ENCODE results near the gene ALAD.

- TF ChIP-seq TAF1 (IDR thresholded peaks at IDR 0.05; ENCODE audit: low read depth) (no peak), CTCF (IDR thresholded peaks at IDR 0.05; ENCODE audit: poor library complexity, severe bottlenecking) (no peak), RAD21 (conservative IDR thresholded peaks at IDR 0.05) (no peak), POLR2AphosphoS5 (IDR thresholded peaks at IDR 0.05) (no peak)
- TF ChIP-seq, protein P1, sequence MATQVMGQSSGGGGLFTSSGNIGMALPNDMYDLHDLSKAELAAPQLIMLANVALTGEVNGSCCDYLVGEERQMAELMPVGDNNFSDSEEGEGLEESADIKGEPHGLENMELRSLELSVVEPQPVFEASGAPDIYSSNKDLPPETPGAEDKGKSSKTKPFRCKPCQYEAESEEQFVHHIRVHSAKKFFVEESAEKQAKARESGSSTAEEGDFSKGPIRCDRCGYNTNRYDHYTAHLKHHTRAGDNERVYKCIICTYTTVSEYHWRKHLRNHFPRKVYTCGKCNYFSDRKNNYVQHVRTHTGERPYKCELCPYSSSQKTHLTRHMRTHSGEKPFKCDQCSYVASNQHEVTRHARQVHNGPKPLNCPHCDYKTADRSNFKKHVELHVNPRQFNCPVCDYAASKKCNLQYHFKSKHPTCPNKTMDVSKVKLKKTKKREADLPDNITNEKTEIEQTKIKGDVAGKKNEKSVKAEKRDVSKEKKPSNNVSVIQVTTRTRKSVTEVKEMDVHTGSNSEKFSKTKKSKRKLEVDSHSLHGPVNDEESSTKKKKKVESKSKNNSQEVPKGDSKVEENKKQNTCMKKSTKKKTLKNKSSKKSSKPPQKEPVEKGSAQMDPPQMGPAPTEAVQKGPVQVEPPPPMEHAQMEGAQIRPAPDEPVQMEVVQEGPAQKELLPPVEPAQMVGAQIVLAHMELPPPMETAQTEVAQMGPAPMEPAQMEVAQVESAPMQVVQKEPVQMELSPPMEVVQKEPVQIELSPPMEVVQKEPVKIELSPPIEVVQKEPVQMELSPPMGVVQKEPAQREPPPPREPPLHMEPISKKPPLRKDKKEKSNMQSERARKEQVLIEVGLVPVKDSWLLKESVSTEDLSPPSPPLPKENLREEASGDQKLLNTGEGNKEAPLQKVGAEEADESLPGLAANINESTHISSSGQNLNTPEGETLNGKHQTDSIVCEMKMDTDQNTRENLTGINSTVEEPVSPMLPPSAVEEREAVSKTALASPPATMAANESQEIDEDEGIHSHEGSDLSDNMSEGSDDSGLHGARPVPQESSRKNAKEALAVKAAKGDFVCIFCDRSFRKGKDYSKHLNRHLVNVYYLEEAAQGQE (IDR thresholded peaks at IDR 0.05; ENCODE audit: borderline replicate concordance), result no peak
Observed at GRCh38 chr9:113389451-113389850, 11.6 kb downstream of the ALAD start.
